ENCODE results near the gene B4GALNT4. TPM values are rescaled to one million over a fixed set of nuclear protein-coding genes. Genes with fewer than 3 reads are reported as not detected.

The B4GALNT4 gene
- total RNA-seq, 1 donor from 2014 or later, result 16.4 TPM

GRCh38 chr11:380095-380480 is 10.8 kb downstream of the B4GALNT4 start:
- H3K9me3 Mint-ChIP-seq, result peaks cover 8% of the 10 kb centered on the region
- Histone ChIP-seq H3K4me1 (no peaks in the 10 kb centered on the region), H2AFZ (replicated peaks) (no peak overlapping the region), H3K36me3 (no peaks in the 10 kb centered on the region), H3K9ac (no peak overlapping the region), H3K4me2 (no peak overlapping the region), H3F3A (ENCODE audit: low read depth) (no peaks in the 10 kb centered on the region), H3K4me3 (no peak overlapping the region), H3K27ac (no peak overlapping the region), H4K20me1 (ENCODE audit: low read depth) (no peaks in the 10 kb centered on the region), H3K27me3 (no peaks in the 10 kb centered on the region), H3K9me3 (ENCODE audit: low read depth) (no peaks in the 10 kb centered on the region), H3K79me2 (ENCODE audit: low read depth) (no peaks in the 10 kb centered on the region)
- no peak for TF ChIP-seq CTCF (IDR thresholded peaks at IDR 0.05)
- no peak for TF ChIP-seq EZH2 (IDR thresholded peaks at IDR 0.05)
- no peak for TF ChIP-seq EZH2phosphoT487 (IDR thresholded peaks at IDR 0.05)
- DNase-seq (ENCODE audit: low spot score), result no peak
- peaks cover 24% of the 10 kb centered on the region for H3K36me3 Mint-ChIP-seq
- H3K27ac Mint-ChIP-seq, result no peak overlapping the region
- H3K4me1 Mint-ChIP-seq, result peaks cover 5% of the 10 kb centered on the region
- no peak overlapping the region for H3K4me3 Mint-ChIP-seq
- peaks cover 13% of the 10 kb centered on the region for H3K27me3 Mint-ChIP-seq (ENCODE audit: insufficient read depth, low read depth)

GRCh38 chr11:380491-380890 is 11.2 kb downstream of the B4GALNT4 start:
- H3F3A ChIP-seq (ENCODE audit: low read depth), result no peaks in the 10 kb centered on the region
- no peak overlapping the region for H3K27ac ChIP-seq
- Mint-ChIP-seq H3K27ac (no peak overlapping the region), H3K4me3 (no peak overlapping the region), H3K9me3 (peaks cover 8% of the 10 kb centered on the region), H3K36me3 (peaks cover 24% of the 10 kb centered on the region), H3K4me1 (peaks cover 5% of the 10 kb centered on the region), H3K27me3 (ENCODE audit: insufficient read depth, low read depth) (peaks cover 13% of the 10 kb centered on the region)
- TF ChIP-seq EZH2 (IDR thresholded peaks at IDR 0.05), result no peak
- no peak for TF ChIP-seq EZH2phosphoT487 (IDR thresholded peaks at IDR 0.05)
- TF ChIP-seq CTCF (IDR thresholded peaks at IDR 0.05), result no peak
- H2AFZ ChIP-seq (replicated peaks), result no peak overlapping the region
- no peak overlapping the region for H3K4me2 ChIP-seq
- no peaks in the 10 kb centered on the region for H4K20me1 ChIP-seq (ENCODE audit: low read depth)
- H3K36me3 ChIP-seq, result no peaks in the 10 kb centered on the region
- H3K79me2 ChIP-seq (ENCODE audit: low read depth), result no peaks in the 10 kb centered on the region
- no peaks in the 10 kb centered on the region for H3K9me3 ChIP-seq (ENCODE audit: low read depth)
- no peaks in the 10 kb centered on the region for H3K4me1 ChIP-seq
- H3K4me3 ChIP-seq, result no peak overlapping the region
- no peak overlapping the region for H3K9ac ChIP-seq
- DNase-seq (ENCODE audit: low spot score), result no peak
- H3K27me3 ChIP-seq, result no peaks in the 10 kb centered on the region

- no peaks in the 10 kb centered on the region for H3K9me3 ChIP-seq (ENCODE audit: low read depth)
- no peak for DNase-seq (ENCODE audit: low spot score)
- no peaks in the 10 kb centered on the region for H4K20me1 ChIP-seq (ENCODE audit: low read depth)
- TF ChIP-seq CTCF (IDR thresholded peaks at IDR 0.05), result no peak
- TF ChIP-seq EZH2phosphoT487 (IDR thresholded peaks at IDR 0.05), result no peak
- no peak for TF ChIP-seq EZH2 (IDR thresholded peaks at IDR 0.05)
- H3K4me1 ChIP-seq, result no peaks in the 10 kb centered on the region
- no peaks in the 10 kb centered on the region for H3K79me2 ChIP-seq (ENCODE audit: low read depth)
- H3K27ac ChIP-seq, result no peak overlapping the region
- no peak overlapping the region for H3K9ac ChIP-seq
- Mint-ChIP-seq H3K36me3 (peaks cover 24% of the 10 kb centered on the region), H3K9me3 (peaks cover 8% of the 10 kb centered on the region), H3K4me3 (no peak overlapping the region), H3K27ac (no peak overlapping the region), H3K27me3 (ENCODE audit: insufficient read depth, low read depth) (peaks cover 13% of the 10 kb centered on the region), H3K4me1 (peaks cover 5% of the 10 kb centered on the region)
- no peaks in the 10 kb centered on the region for H3K27me3 ChIP-seq
- H2AFZ ChIP-seq (replicated peaks), result no peak overlapping the region
- H3K36me3 ChIP-seq, result no peaks in the 10 kb centered on the region
- H3F3A ChIP-seq (ENCODE audit: low read depth), result no peaks in the 10 kb centered on the region
- no peak overlapping the region for H3K4me2 ChIP-seq
- H3K4me3 ChIP-seq, result no peak overlapping the region
Observed at GRCh38 chr11:380996-381395, 11.7 kb downstream of the B4GALNT4 start.

Measured in neural progenitor cell (in vitro differentiated cells).